H9 (cell line): ENCODE measurements around the gene XXYLT1. TPM values are rescaled to one million over a fixed set of nuclear protein-coding genes. Genes with fewer than 3 reads are reported as not detected.
"Not testable (repeated sequence)": the region's sequence is repeated elsewhere in the genome, so short reads cannot be mapped to it uniquely, and the experiment has no call there.

ENCODE experiments used
- DNase-seq: peaks from one replicate; pipeline ENCODE4 v3.0.0-alpha.2; 2017
- H2AFZ ChIP-seq: one replicate; pipeline ENCODE4 v1.6.1; 2013; ENCODE audit warnings: mild to moderate bottlenecking, low read length, control low read depth, moderate library complexity
- H2AK5ac ChIP-seq: 2 replicates; pipeline ENCODE4 v1.6.1; 2013; ENCODE audit warnings: low read length, control low read depth, mixed read lengths; ENCODE audit not compliant: insufficient read length
- H2BK120ac ChIP-seq: one replicate; pipeline ENCODE4 v1.6.1; 2013; ENCODE audit warnings: low read depth, mild to moderate bottlenecking, low read length, control low read depth, inconsistent platforms; ENCODE audit not compliant: poor library complexity, severe bottlenecking
- H2BK12ac ChIP-seq: 2 replicates; pipeline ENCODE4 v1.6.1; 2013; ENCODE audit warnings: low read length, control low read depth, mixed read lengths, low read depth; ENCODE audit not compliant: insufficient read length
- H2BK15ac ChIP-seq: 2 replicates; pipeline ENCODE4 v1.6.1; 2013; ENCODE audit warnings: low read depth, low read length, control low read depth
- H2BK20ac ChIP-seq: one replicate; pipeline ENCODE4 v1.6.1; 2013; ENCODE audit warnings: low read depth, mild to moderate bottlenecking, low read length, control low read depth, inconsistent platforms; ENCODE audit not compliant: poor library complexity, severe bottlenecking
- H2BK5ac ChIP-seq: 2 replicates; pipeline ENCODE4 v1.6.1; 2013; ENCODE audit warnings: low read length, control low read depth, mixed read lengths; ENCODE audit not compliant: insufficient read length
- H3K14ac ChIP-seq: 2 replicates; pipeline ENCODE4 v1.6.1; 2013; ENCODE audit warnings: low read length, control low read depth; ENCODE audit not compliant: insufficient read depth
- H3K18ac ChIP-seq: 2 replicates; pipeline ENCODE4 v1.6.1; 2013; ENCODE audit warnings: low read depth, mild to moderate bottlenecking, mixed read lengths, low read length, control low read depth; ENCODE audit not compliant: insufficient read length
- H3K23ac ChIP-seq: 2 replicates; pipeline ENCODE4 v1.6.1; 2013; ENCODE audit warnings: low read length, control low read depth, mixed read lengths, low read depth; ENCODE audit not compliant: insufficient read length
- H3K23me2 ChIP-seq: 2 replicates; pipeline ENCODE4 v1.6.1; 2013; ENCODE audit warnings: low read depth, mild to moderate bottlenecking, mixed read lengths, low read length, control low read depth; ENCODE audit not compliant: insufficient read length, poor library complexity, severe bottlenecking
- H3K27ac ChIP-seq: 2 replicates; pipeline ENCODE4 v1.5.1; 2013; ENCODE audit warnings: low read length, control low read depth, mixed read lengths, low read depth; ENCODE audit not compliant: insufficient read length
- H3K27me3 ChIP-seq: 2 replicates; pipeline ENCODE4 v1.6.1; 2013; ENCODE audit warnings: low read length, control low read depth, inconsistent platforms; ENCODE audit not compliant: insufficient read depth
- H3K4ac ChIP-seq: 2 replicates; pipeline ENCODE4 v1.6.1; 2013; ENCODE audit warnings: low read depth, mild to moderate bottlenecking, control low read depth, inconsistent platforms, low read length, moderate library complexity
- H3K4me1 ChIP-seq: 2 replicates; pipeline ENCODE4 v1.6.1; 2013; ENCODE audit warnings: low read length, control low read depth, inconsistent platforms; ENCODE audit not compliant: insufficient read depth
- H3K4me2 ChIP-seq: 2 replicates; pipeline ENCODE4 v1.6.1; 2013; ENCODE audit warnings: low read length, control low read depth, mixed read lengths; ENCODE audit not compliant: insufficient read length, insufficient read depth
- H3K56ac ChIP-seq: 2 replicates; pipeline ENCODE4 v1.6.1; 2013; ENCODE audit warnings: low read depth, mild to moderate bottlenecking, mixed read lengths, low read length, control low read depth; ENCODE audit not compliant: insufficient read length
- H3K79me1 ChIP-seq: 2 replicates; pipeline ENCODE4 v1.6.1; 2013; ENCODE audit warnings: low read depth, mild to moderate bottlenecking, moderate library complexity, low read length, control low read depth, inconsistent platforms; ENCODE audit not compliant: insufficient read depth, poor library complexity, severe bottlenecking
- H3K79me2 ChIP-seq: 2 replicates; pipeline ENCODE4 v1.6.1; 2013; ENCODE audit warnings: low read length, control low read depth, inconsistent platforms; ENCODE audit not compliant: insufficient read depth
- H3K9ac ChIP-seq: 2 replicates; pipeline ENCODE4 v1.6.1; 2013; ENCODE audit warnings: low read length, control low read depth, mixed read lengths; ENCODE audit not compliant: insufficient read length; ENCODE audit errors: extremely low read depth
- H3K9me3 ChIP-seq: one replicate; pipeline ENCODE4 v1.6.1; 2013; ENCODE audit warnings: low read depth, low read length, inconsistent platforms; ENCODE audit not compliant: control insufficient read depth
- H3T11ph ChIP-seq: one replicate; pipeline ENCODE4 v1.6.1; 2013; ENCODE audit warnings: mild to moderate bottlenecking, low read length, control low read depth, inconsistent platforms
- H4K20me1 ChIP-seq: one replicate; pipeline ENCODE4 v1.6.1; 2013; ENCODE audit not compliant: control insufficient read depth, insufficient read length, insufficient read depth
- H4K5ac ChIP-seq: 2 replicates; pipeline ENCODE4 v1.6.1; 2013; ENCODE audit warnings: low read depth, mild to moderate bottlenecking, mixed read lengths, low read length, control low read depth; ENCODE audit not compliant: insufficient read length
- H4K8ac ChIP-seq: replicated peaks from 2 replicates; pipeline ENCODE4 v1.6.1; 2013; ENCODE audit warnings: low read length, control low read depth, mixed read lengths, low read depth; ENCODE audit not compliant: insufficient read length
- H4K91ac ChIP-seq: 2 replicates; pipeline ENCODE4 v1.6.1; 2013; ENCODE audit warnings: low read depth, mild to moderate bottlenecking, moderate library complexity, mixed read lengths, low read length, control low read depth; ENCODE audit not compliant: insufficient read length
- H3K27ac Mint-ChIP-seq, 3 experiments: 2 replicates in 2 of 3; 3 replicates in 1 of 3; pipeline ENCODE4 v1.8.0; 2020 to 2021; ENCODE audit warnings: mixed read lengths in 3 of 3, mild to moderate bottlenecking in 1 of 3, moderate library complexity in 1 of 3
- H3K27me3 Mint-ChIP-seq: 2 replicates; pipeline ENCODE4 v1.8.0; 2021; ENCODE audit warnings: low read depth, mild to moderate bottlenecking, moderate library complexity, mixed read lengths
- H3K36me3 Mint-ChIP-seq, 3 experiments: 2 replicates in 2 of 3; 3 replicates in 1 of 3; pipeline ENCODE4 v1.8.0; 2020 to 2021; ENCODE audit warnings: low read depth in 3 of 3, mixed read lengths in 3 of 3; ENCODE audit not compliant: insufficient read depth in 1 of 3
- H3K4me1 Mint-ChIP-seq, 2 experiments: 2 replicates each; pipeline ENCODE4 v1.8.0; 2020; ENCODE audit warnings: mixed read lengths in 2 of 2
- H3K4me3 Mint-ChIP-seq, 2 experiments: 2 replicates in 1 of 2; 3 replicates in 1 of 2; pipeline ENCODE4 v1.8.0; 2020 to 2021; ENCODE audit warnings: mild to moderate bottlenecking in 2 of 2, mixed read lengths in 2 of 2, moderate library complexity in 1 of 2
- H3K9me3 Mint-ChIP-seq, 2 experiments: 2 replicates in 1 of 2; 3 replicates in 1 of 2; pipeline ENCODE4 v1.8.0; 2020; ENCODE audit warnings: mild to moderate bottlenecking in 2 of 2, mixed read lengths in 2 of 2, moderate library complexity in 1 of 2
- WGBS: extraction: QIAGEN DNeasy Blood & Tissue Kit; methylation state at CpG from one replicate; pipeline ENCODE4 v1.1.7; 2013; ENCODE audit warnings: missing lambda C conversion rate, low lambda C conversion rate, mixed read lengths; ENCODE audit not compliant: insufficient read length; ENCODE audit errors: extremely low coverage; 5-methylcytosine and 5-hydroxymethylcytosine counted together
- total RNA-seq: library from RNA; stranded (reverse); gene quantifications from 2 replicates; pipeline ENCODE4 v1.2.1, GENCODE V29; 2021

Gene XXYLT1
- total RNA-seq, 1 experiment from 2014 or later, result 22.7 TPM

DNA sequence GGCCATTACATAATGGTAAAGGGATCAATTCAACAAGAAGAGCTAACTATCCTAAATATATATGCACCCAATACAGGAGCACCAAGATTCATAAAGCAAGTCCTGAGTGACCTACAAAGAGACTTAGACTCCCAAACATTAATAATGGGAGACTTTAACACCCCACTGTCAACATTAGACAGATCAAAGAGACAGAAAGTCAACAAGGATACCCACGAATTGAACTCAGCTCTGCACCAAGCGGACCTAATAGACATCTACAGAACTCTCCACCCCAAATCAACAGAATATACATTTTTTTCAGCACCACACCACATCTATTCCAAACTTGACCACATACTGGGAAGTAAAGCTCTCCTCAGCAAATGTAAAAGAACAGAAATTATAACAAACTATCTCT is 55.4 kb downstream of the XXYLT1 start:
- H3T11ph ChIP-seq, H3K9me3 ChIP-seq, H4K8ac ChIP-seq, H3K27ac Mint-ChIP-seq, H2BK5ac ChIP-seq, H3K9ac ChIP-seq, H2BK20ac ChIP-seq, H3K9me3 Mint-ChIP-seq, H2BK120ac ChIP-seq, H3K27me3 Mint-ChIP-seq, H3K4me2 ChIP-seq, H3K27ac ChIP-seq, H3K79me1 ChIP-seq, H3K4me3 Mint-ChIP-seq, H2AK5ac ChIP-seq, H3K18ac ChIP-seq, H2BK12ac ChIP-seq, H3K23me2 ChIP-seq, H3K23ac ChIP-seq, H3K4me1 ChIP-seq, H4K91ac ChIP-seq, H3K79me2 ChIP-seq, DNase-seq, H3K14ac ChIP-seq, H3K4ac ChIP-seq, H3K27me3 ChIP-seq, H3K56ac ChIP-seq, H4K5ac ChIP-seq, H4K20me1 ChIP-seq, H2BK15ac ChIP-seq, H2AFZ ChIP-seq: not testable (repeated sequence)
- WGBS, result no CpG with 5 or more reads among the region's 2 CpGs
- peaks cover 6 to 21% (median 11%) of the 10 kb centered on the region in 3 experiments for H3K36me3 Mint-ChIP-seq
- peaks cover 34 to 35% of the 10 kb centered on the region in 2 experiments for H3K4me1 Mint-ChIP-seq
